SK-N-SH treated with all-trans-retinoic acid at 6 μM for 48 hours (cell line): ENCODE measurements around the gene CBLN4.

Source experiments
- ATAC-seq: fragments of 200-7000 bp; cut with Tn5 transposase; 3 replicates; pipeline ENCODE4 v1.9.1; 2020; ENCODE audit warnings: mild to moderate bottlenecking, moderate library complexity
- ARNTL ChIP-seq: fragments of 450-650 bp; formaldehyde crosslinking; IDR thresholded peaks from 2 replicates; pipeline ENCODE4 v1.5.0; 2020; ENCODE audit warnings: low read depth, mild to moderate bottlenecking, moderate library complexity, borderline replicate concordance
- BACH2 ChIP-seq: fragments of 250-450 bp; sonication (Bioruptor Pico); IDR thresholded peaks from 2 replicates; pipeline ENCODE4 v1.9.0; 2021; ENCODE audit warnings: mild to moderate bottlenecking, borderline replicate concordance
- ESRRG ChIP-seq: fragments of 250-450 bp; sonication (Bioruptor Pico); IDR thresholded peaks from 2 replicates; pipeline ENCODE4 v1.6.1; 2021; ENCODE audit warnings: mild to moderate bottlenecking
- GLIS3 ChIP-seq: fragments of 250-450 bp; sonication (Bioruptor Pico); IDR thresholded peaks from 2 replicates; pipeline ENCODE4 v1.5.0; 2020; ENCODE audit warnings: mild to moderate bottlenecking, moderate library complexity
- ISL1 ChIP-seq: fragments of 250-450 bp; sonication (Bioruptor Pico); IDR thresholded peaks from 2 replicates; pipeline ENCODE4 v2.1.2; 2022; ENCODE audit warnings: mild to moderate bottlenecking, moderate library complexity
- PPARA ChIP-seq: fragments of 250-450 bp; sonication (Bioruptor Pico); IDR thresholded peaks from 2 replicates; pipeline ENCODE4 v1.5.0; 2020; ENCODE audit warnings: mild to moderate bottlenecking, borderline replicate concordance
- SNAI2 ChIP-seq: fragments of 250-450 bp; sonication (Bioruptor Pico); IDR thresholded peaks from 2 replicates; pipeline ENCODE4 v1.5.0; 2020; ENCODE audit warnings: mild to moderate bottlenecking, moderate library complexity
- TCF4 ChIP-seq: fragments of 250-450 bp; sonication (Bioruptor Pico); IDR thresholded peaks from 2 replicates; pipeline ENCODE4 v1.8.0; 2021; ENCODE audit warnings: mild to moderate bottlenecking, moderate library complexity, borderline replicate concordance
- TOX ChIP-seq: fragments of 250-450 bp; sonication (Bioruptor Pico); IDR thresholded peaks from 2 replicates; pipeline ENCODE4 v1.8.0; 2021; ENCODE audit warnings: mild to moderate bottlenecking, moderate library complexity, borderline replicate concordance
- ZC3H10 ChIP-seq: fragments of 250-450 bp; sonication (Bioruptor Pico); IDR thresholded peaks from 2 replicates; pipeline ENCODE4 v1.5.1; 2021; ENCODE audit warnings: mild to moderate bottlenecking, moderate library complexity
- ZFP3 ChIP-seq: fragments of 250-450 bp; sonication (Bioruptor Pico); IDR thresholded peaks from 2 replicates; pipeline ENCODE4 v1.5.0; 2020; ENCODE audit warnings: mild to moderate bottlenecking, moderate library complexity
- ZFP30 ChIP-seq: fragments of 450-650 bp; formaldehyde crosslinking; IDR thresholded peaks from 2 replicates; pipeline ENCODE4 v1.5.0; 2022; ENCODE audit warnings: mild to moderate bottlenecking, moderate library complexity
- ZNF70 ChIP-seq: fragments of 450-650 bp; formaldehyde crosslinking; IDR thresholded peaks from 2 replicates; pipeline ENCODE4 v1.5.0; 2020; ENCODE audit warnings: mild to moderate bottlenecking, moderate library complexity
- ZNF8 ChIP-seq: fragments of 450-650 bp; formaldehyde crosslinking; IDR thresholded peaks from 2 replicates; pipeline ENCODE4 v1.5.0; 2020; ENCODE audit warnings: mild to moderate bottlenecking, moderate library complexity
- TF ChIP-seq, protein P1 (sequence below): fragments of 250-450 bp; sonication (Bioruptor Pico); IDR thresholded peaks from 2 replicates; pipeline ENCODE4 v1.5.1; 2020; ENCODE audit warnings: low read depth, mild to moderate bottlenecking, moderate library complexity
- TF ChIP-seq, protein P2 (sequence below): fragments of 250-450 bp; sonication (Bioruptor Pico); IDR thresholded peaks from 2 replicates; pipeline ENCODE4 v1.8.0; 2021; ENCODE audit warnings: low read depth, mild to moderate bottlenecking, moderate library complexity, borderline replicate concordance
- TF ChIP-seq, protein P3 (sequence below): fragments of 250-450 bp; sonication (Bioruptor Pico); IDR thresholded peaks from 2 replicates; pipeline ENCODE4 v1.8.0; 2020; ENCODE audit warnings: mild to moderate bottlenecking, moderate library complexity, borderline replicate concordance
- TF ChIP-seq, protein P4 (sequence below): fragments of 250-450 bp; sonication (Bioruptor Pico); IDR thresholded peaks from 2 replicates; pipeline ENCODE4 v1.5.1; 2021; ENCODE audit warnings: mild to moderate bottlenecking, moderate library complexity

CBLN4 gene

DNA sequence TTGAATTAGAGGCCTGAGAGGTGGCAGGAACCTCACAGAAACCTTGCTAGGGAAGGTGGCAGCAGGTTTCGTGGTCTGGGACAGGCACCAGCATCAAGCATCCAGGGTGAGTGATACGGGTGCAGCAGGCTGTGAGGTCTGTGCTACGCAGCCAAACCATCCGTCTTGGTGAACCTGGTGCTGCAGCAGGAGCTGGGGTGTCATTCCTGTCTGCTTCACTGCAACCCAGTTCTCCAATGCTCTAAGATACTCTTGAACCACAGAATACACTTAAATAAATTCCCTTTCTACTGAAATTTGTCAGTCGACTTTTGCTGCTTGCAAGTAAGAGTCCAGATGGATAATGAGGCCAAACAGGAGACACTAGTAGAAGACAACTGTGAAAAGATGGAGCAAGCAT is 9.7 kb upstream of the CBLN4 start:
- TF ChIP-seq ZC3H10 (CRISPR knock-in tag) (no peak), ISL1 (CRISPR knock-in tag) (no peak), ESRRG (no peak), PPARA (CRISPR knock-in tag) (no peak), ZNF8 (no peak), ZFP3 (CRISPR knock-in tag) (no peak), TOX (CRISPR knock-in tag) (no peak), TCF4 (CRISPR knock-in tag) (no peak), GLIS3 (CRISPR knock-in tag) (no peak), BACH2 (CRISPR knock-in tag) (no peak), ARNTL (CRISPR knock-in tag) (no peak)
- TF ChIP-seq, protein P1, sequence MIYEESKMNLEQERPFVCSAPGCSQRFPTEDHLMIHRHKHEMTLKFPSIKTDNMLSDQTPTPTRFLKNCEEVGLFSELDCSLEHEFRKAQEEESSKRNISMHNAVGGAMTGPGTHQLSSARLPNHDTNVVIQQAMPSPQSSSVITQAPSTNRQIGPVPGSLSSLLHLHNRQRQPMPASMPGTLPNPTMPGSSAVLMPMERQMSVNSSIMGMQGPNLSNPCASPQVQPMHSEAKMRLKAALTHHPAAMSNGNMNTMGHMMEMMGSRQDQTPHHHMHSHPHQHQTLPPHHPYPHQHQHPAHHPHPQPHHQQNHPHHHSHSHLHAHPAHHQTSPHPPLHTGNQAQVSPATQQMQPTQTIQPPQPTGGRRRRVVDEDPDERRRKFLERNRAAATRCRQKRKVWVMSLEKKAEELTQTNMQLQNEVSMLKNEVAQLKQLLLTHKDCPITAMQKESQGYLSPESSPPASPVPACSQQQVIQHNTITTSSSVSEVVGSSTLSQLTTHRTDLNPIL (CRISPR knock-in tag), result no peak
- TF ChIP-seq, protein P2, sequence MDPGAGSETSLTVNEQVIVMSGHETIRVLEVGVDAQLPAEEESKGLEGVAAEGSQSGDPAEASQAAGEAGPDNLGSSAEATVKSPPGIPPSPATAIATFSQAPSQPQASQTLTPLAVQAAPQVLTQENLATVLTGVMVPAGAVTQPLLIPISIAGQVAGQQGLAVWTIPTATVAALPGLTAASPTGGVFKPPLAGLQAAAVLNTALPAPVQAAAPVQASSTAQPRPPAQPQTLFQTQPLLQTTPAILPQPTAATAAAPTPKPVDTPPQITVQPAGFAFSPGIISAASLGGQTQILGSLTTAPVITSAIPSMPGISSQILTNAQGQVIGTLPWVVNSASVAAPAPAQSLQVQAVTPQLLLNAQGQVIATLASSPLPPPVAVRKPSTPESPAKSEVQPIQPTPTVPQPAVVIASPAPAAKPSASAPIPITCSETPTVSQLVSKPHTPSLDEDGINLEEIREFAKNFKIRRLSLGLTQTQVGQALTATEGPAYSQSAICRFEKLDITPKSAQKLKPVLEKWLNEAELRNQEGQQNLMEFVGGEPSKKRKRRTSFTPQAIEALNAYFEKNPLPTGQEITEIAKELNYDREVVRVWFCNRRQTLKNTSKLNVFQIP (CRISPR knock-in tag), result no peak
- TF ChIP-seq, protein P3, sequence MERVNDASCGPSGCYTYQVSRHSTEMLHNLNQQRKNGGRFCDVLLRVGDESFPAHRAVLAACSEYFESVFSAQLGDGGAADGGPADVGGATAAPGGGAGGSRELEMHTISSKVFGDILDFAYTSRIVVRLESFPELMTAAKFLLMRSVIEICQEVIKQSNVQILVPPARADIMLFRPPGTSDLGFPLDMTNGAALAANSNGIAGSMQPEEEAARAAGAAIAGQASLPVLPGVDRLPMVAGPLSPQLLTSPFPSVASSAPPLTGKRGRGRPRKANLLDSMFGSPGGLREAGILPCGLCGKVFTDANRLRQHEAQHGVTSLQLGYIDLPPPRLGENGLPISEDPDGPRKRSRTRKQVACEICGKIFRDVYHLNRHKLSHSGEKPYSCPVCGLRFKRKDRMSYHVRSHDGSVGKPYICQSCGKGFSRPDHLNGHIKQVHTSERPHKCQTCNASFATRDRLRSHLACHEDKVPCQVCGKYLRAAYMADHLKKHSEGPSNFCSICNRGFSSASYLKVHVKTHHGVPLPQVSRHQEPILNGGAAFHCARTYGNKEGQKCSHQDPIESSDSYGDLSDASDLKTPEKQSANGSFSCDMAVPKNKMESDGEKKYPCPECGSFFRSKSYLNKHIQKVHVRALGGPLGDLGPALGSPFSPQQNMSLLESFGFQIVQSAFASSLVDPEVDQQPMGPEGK (CRISPR knock-in tag), result no peak
- TF ChIP-seq, protein P4, sequence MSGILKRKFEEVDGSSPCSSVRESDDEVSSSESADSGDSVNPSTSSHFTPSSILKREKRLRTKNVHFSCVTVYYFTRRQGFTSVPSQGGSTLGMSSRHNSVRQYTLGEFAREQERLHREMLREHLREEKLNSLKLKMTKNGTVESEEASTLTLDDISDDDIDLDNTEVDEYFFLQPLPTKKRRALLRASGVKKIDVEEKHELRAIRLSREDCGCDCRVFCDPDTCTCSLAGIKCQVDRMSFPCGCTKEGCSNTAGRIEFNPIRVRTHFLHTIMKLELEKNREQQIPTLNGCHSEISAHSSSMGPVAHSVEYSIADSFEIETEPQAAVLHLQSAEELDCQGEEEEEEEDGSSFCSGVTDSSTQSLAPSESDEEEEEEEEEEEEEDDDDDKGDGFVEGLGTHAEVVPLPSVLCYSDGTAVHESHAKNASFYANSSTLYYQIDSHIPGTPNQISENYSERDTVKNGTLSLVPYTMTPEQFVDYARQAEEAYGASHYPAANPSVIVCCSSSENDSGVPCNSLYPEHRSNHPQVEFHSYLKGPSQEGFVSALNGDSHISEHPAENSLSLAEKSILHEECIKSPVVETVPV (CRISPR knock-in tag), result no peak
- no peak for ATAC-seq

DNA sequence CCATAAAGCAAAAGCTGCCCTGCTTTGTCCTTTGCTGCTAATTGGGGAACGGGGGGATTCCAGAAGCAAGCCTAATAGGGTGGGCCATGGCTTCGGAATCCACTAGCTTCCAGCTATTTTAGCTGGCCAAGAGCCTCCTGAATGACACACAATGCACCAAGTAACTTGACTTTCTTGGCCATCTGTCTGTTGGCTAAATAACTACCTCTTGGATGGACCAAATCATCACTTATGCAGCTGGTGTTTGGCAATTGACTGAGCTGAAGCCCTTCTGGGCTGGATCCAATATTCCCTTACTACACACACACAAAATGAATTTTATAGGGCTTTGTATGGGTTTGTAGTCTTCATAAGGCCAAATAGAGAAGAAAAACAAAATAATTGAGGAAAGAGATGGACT is 8.8 kb upstream of the CBLN4 start:
- TF ChIP-seq ZC3H10 (CRISPR knock-in tag) (no peak), ZNF70 (CRISPR knock-in tag) (no peak), ARNTL (CRISPR knock-in tag) (no peak), TCF4 (CRISPR knock-in tag) (no peak), ZFP30 (CRISPR knock-in tag) (no peak), BACH2 (CRISPR knock-in tag) (no peak), ZNF8 (no peak), SNAI2 (CRISPR knock-in tag) (no peak)
- TF ChIP-seq, protein P3 (CRISPR knock-in tag), result no peak
- TF ChIP-seq, protein P2 (CRISPR knock-in tag), result no peak
- TF ChIP-seq, protein P4 (CRISPR knock-in tag), result no peak
- no peak for ATAC-seq
